HG03139 (cell line): ENCODE measurements around the gene ABO.
"Not testable (repeated sequence)": the region's sequence is repeated elsewhere in the genome, so short reads cannot be mapped to it uniquely, and the experiment has no call there.

ENCODE experiments used
- ATAC-seq: cut with Tn5 transposase; IDR thresholded peaks from one replicate; pipeline ENCODE4 v1.9.1; 2021; ENCODE audit not compliant: unreplicated experiment

Gene ABO

DNA sequence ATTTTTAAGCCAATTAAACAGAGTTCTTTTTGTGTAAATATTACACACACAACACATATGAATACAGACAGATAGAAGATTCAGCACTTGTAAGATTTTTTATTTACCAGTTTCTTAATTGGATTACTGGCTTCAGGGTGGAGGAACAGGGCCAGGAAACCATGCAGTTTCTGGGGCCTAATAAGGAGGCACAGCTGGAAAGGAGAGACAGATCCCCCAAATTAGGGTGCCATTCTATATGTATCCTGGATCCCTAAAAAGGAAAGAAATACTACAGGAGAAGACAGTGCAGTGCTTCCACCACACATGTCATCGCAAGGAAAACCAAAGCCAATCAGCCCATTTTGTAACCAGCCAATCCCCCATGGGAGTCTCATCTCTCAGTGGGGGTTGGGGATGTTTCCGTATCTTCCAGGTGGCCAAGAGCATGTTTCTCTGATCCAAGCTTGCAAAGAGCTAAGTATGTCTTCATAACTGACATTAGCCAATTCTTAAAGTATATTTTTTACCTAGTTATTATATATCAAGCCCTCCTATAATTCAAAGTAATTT, 15.8 kb upstream of the ABO start:
- ATAC-seq = no peak

DNA sequence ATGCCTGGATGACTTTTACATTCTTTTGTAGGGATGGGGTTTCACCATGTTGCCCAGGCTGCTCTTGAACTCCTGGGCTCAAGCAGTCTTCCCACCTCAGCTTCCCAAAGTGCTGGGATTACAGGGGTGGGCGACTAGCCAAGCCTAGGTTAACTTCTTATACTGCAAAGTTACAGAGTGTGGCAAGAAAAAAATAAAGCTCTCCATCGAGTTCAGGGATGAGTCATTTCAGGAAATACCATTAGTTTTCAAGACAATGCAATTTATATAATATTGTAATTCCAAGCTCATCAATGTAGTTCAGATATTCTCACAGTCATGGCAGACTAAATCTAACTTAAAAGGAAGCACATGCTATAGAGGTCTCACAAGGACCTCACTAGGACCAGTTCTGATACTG, 11.5 kb upstream of the ABO start:
- ATAC-seq = no peak

DNA sequence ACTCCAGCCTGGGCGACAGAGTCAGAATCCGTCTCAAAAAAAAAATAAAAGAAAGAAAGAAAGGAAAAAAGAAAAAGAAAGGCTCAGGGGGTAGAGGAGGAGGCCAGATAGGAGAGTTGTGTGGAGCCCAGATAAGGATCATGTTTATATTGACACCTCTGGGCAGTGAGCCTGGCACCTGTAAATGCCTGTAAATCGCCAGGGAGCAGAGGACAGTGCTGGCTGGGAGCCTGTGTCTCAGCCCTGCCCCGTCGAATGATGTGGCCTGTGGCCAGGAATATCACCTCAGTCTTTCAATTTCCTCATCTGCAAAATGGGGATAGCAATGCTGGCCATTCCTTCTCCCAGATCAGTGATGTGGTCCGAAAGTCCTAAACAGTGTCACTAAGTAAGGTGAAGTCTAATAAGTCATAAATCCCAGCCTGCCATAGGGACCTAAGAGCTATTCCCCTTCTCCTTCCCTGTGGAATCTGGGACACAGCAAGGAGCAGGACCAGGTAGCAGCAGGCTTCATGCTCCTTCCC, 10.3 kb upstream of the ABO start:
- no peak for ATAC-seq

- ATAC-seq = no peak
Observed at GRCh38 chr9:133284362-133284761, 9.4 kb upstream of the ABO start.

GRCh38 chr9:133283255-133284032, 8.4 kb upstream of the ABO start:
- ATAC-seq = not testable (repeated sequence)

GRCh38 chr9:133282464-133283238, 7.7 kb upstream of the ABO start:
- ATAC-seq = no peak

- ATAC-seq = no peak
Observed at GRCh38 chr9:133280392-133280791, 5.4 kb upstream of the ABO start.

DNA sequence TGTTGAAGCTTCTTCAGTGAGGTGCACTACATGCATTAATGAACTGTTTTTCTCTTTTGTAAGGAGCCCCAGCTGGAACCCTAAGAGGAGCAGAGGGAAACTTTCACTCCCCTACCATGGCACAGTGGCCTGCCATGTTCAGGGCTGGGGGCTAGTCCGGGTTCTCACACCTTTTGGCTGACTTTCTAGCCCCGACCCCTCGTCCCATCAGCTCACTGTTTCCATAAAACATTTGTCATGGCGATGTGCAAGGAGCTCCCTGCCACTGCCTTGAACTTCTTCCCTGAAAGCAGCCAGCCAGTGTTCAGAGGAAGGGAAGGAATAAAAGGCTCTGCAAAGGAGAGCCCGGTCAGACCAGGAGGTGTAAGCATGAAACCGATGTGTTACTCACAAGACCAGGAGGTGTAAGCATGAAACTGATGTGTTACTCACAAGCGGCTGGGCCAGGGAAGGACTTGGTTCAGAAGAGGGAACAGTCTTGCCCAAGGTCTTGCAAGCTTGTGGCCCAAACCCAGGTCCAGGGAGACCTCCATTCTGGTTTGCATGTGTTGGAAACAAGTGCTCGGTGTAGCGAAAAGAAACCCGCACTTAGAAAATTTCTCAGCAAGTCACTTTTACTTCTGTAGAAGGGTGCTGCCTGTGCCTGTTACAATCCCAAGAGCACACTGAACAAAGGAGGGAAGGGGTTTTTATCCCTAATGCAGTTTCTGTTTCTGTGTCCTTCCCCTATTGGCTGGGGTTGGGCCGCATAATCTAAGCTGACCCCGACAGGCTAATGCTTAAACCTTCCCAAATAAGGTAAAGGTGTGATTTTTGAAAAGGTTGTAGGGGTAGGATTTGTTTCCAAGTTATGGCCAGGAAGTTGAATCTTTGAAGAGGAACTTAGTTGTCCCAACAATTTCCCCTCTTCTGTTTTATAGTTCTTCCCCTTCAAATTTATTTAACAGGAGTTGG, 3.4 kb upstream of the ABO start:
- no peak for ATAC-seq

DNA sequence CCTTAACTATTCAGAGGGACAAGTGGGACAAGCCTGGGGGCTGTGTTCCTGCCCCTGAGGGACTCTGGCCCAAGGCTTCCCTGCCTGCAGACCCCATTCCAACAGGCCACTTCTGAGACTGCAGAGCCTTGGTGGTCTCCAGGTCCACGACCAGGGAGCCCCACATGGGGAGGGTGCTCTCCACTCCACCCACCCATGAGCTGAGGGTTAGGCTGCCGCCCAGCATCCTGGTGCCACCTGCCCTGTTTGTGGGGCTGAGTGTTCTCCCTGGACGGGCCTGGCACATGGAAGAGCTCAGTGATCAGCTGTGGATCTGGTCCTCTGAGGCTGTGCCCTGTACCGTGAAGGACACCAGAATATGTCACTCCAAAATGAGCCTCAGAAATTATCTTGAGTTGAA, 2.5 kb upstream of the ABO start:
- ATAC-seq = no peak

- ATAC-seq = no peak
Observed at GRCh38 chr9:133276923-133277322, 1.9 kb upstream of the ABO start.

GRCh38 chr9:133276001-133276884, 1.2 kb upstream of the ABO start:
- ATAC-seq = no peak

- ATAC-seq = no peak
Observed at GRCh38 chr9:133274236-133275104, 531 bp downstream of the ABO start.

- ATAC-seq = no peak
Observed at GRCh38 chr9:133273819-133274218, 1.2 kb downstream of the ABO start.

- no peak for ATAC-seq
Observed at GRCh38 chr9:133273098-133273497, 1.9 kb downstream of the ABO start.

DNA sequence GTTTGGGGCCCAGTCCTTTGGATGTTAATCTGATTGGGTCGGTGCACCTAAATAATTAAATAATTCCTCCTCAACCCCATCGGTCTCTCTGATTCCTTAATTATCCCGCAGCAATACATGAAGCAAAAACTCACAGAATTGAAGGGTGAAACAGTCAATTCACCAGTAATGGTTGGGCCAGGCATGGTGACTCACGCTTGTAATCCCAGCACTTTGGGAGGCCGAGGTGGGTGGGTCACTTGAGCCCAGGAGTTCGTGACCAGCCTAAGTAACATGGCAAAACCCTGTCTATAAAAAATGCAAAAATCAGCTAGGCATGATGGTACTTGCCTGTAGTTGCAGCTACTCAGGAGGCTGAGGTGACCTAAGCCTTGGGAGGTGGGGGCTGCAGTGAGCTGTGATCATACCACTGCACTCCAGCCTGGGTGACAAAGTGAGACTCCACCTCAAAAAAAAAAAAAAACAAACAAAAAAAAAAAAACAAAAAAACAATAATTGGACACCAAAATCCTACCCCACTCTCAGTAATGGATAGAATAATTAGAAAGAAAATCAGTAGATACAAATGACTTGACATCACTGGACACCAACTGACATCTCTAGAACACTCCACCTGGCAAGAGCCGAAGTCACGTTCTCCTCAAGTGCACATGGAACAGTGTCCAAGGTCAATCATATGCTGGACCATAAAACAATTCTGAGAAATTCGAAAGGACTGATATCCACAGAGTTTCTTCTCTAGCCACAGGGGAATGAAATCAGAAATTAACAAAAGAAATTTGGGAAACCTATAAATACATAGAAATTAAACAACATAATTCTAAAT, 5.3 kb downstream of the ABO start:
- no peak for ATAC-seq

GRCh38 chr9:133269136-133269535, 5.9 kb downstream of the ABO start:
- ATAC-seq = not testable (repeated sequence)

- ATAC-seq = no peak
Observed at GRCh38 chr9:133268335-133269056, 6.5 kb downstream of the ABO start.
